GM19351 (cell line): ENCODE measurements around the gene AGMO.

Experiments
- ATAC-seq: cut with Tn5 transposase; IDR thresholded peaks from one replicate; pipeline ENCODE4 v1.9.1; 2021; ENCODE audit warnings: mild to moderate bottlenecking, moderate library complexity; ENCODE audit not compliant: unreplicated experiment

AGMO gene

GRCh38 chr7:15561835-15562234 lies at the start of gene AGMO:
Gene AGMO, minus strand, starts transcription at chr7:15562015.
- no peak for ATAC-seq

- ATAC-seq, result no peak
Measured at GRCh38 chr7:15610503-15610902, 48.7 kb upstream of the AGMO start.

- ATAC-seq, result no peak
Measured at GRCh38 chr7:15609287-15609686, 47.5 kb upstream of the AGMO start.

- no peak for ATAC-seq
Measured at GRCh38 chr7:15607529-15608210, 45.9 kb upstream of the AGMO start.

- ATAC-seq, result no peak
Measured at GRCh38 chr7:15606561-15606960, 44.7 kb upstream of the AGMO start.

- no peak for ATAC-seq
Measured at GRCh38 chr7:15604166-15604565, 42.4 kb upstream of the AGMO start.

- ATAC-seq, result no peak
Measured at GRCh38 chr7:15603124-15603523, 41.3 kb upstream of the AGMO start.

GRCh38 chr7:15602236-15602635 lies 40.4 kb upstream of the AGMO start:
- ATAC-seq, result no peak

GRCh38 chr7:15601175-15601574 lies 39.4 kb upstream of the AGMO start:
- ATAC-seq, result no peak

GRCh38 chr7:15600298-15600697 lies 38.5 kb upstream of the AGMO start:
- no peak for ATAC-seq

- ATAC-seq, result no peak
Measured at GRCh38 chr7:15594461-15594860, 32.6 kb upstream of the AGMO start.

- ATAC-seq, result no peak
Measured at GRCh38 chr7:15593382-15593781, 31.6 kb upstream of the AGMO start.

GRCh38 chr7:15586266-15586665 lies 24.5 kb upstream of the AGMO start:
- no peak for ATAC-seq

- no peak for ATAC-seq
Measured at GRCh38 chr7:15584575-15584974, 22.8 kb upstream of the AGMO start.

- ATAC-seq, result no peak
Measured at GRCh38 chr7:15582773-15583172, 21.0 kb upstream of the AGMO start.

GRCh38 chr7:15581352-15581951 lies 19.6 kb upstream of the AGMO start:
- ATAC-seq, result no peak

- ATAC-seq, result no peak
Measured at GRCh38 chr7:15580604-15581351, 19.0 kb upstream of the AGMO start.

- ATAC-seq, result no peak
Measured at GRCh38 chr7:15577600-15577999, 15.8 kb upstream of the AGMO start.

GRCh38 chr7:15571301-15571878 lies 9.6 kb upstream of the AGMO start:
- ATAC-seq, result no peak

- no peak for ATAC-seq
Measured at GRCh38 chr7:15567652-15568051, 5.8 kb upstream of the AGMO start.

- ATAC-seq, result no peak
Measured at GRCh38 chr7:15567036-15567435, 5.2 kb upstream of the AGMO start.

- no peak for ATAC-seq
Measured at GRCh38 chr7:15566476-15566875, 4.7 kb upstream of the AGMO start.
